KOPT-K1 (cell line): ENCODE measurements around the gene RARB.

Experiments used
- H3K27ac ChIP-seq: fragments of 200-600 bp; sonication (generic); 2 replicates; pipeline ENCODE4 v1.5.1; 2016; ENCODE audit warnings: antibody characterized with exemption, mild to moderate bottlenecking, low read depth, low read length; ENCODE audit not compliant: poor library complexity, severe bottlenecking
- H3K36me3 ChIP-seq: fragments of 200-600 bp; sonication (generic); 2 replicates; pipeline ENCODE4 v1.5.1; 2017; ENCODE audit warnings: antibody characterized with exemption, mild to moderate bottlenecking, low read length, moderate library complexity; ENCODE audit not compliant: insufficient read depth
- H3K9me3 ChIP-seq: fragments of 200-600 bp; sonication (generic); 2 replicates; pipeline ENCODE4 v1.5.1; 2017; ENCODE audit warnings: antibody characterized with exemption, low read length, mild to moderate bottlenecking; ENCODE audit not compliant: insufficient read depth, poor library complexity, severe bottlenecking

RARB gene

DNA sequence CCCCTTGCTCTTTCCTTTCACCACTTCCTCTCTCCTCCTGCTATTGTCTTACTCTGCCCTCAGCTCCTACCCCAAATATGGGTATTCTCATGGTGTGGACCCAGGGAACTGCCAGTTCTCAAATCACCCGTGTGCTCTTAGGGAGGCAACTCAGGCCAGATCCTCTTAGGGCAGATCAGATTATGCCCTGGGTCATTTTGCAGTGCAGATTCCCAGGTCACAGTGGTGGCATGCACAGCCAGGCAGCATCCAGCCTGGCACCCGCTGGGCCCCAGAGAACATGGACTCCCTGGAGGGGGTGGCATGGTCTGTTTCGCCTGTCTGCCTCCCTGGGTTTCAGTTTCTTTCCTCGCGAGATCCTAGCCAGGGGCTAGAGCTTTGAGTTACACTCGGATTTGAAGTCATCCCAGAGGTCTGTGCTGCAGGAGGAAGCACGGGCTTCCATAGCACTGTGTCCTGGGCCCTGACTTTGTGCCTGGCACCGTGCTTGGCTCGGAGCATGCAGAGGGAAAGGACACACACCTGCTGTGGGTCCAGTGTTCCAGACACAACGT lies 140.5 kb downstream of the RARB start:
- Histone ChIP-seq H3K27ac (no peak overlapping the region), H3K36me3 (no peaks in the 10 kb centered on the region), H3K9me3 (no peaks in the 10 kb centered on the region)

DNA sequence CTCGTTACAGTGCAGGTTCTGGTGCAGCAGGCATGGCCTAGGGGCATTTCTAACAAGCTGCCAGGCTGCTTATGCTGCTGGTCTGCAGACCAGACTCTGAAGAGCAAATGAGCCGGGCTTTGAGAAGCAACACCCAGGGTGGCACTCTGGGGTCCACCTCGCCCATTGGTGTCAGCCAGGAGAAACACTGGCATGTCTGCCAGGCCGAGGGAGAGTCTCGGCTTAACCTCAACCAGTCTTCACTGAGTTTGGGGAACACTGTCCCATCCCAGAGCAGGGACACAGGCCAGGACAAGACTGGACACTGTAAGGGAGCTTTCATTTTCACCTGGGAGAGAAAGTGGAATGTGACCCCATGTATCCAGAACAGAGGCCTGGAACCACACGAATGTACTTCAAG lies 143.2 kb downstream of the RARB start:
- Histone ChIP-seq H3K9me3 (no peaks in the 10 kb centered on the region), H3K36me3 (no peaks in the 10 kb centered on the region), H3K27ac (no peak overlapping the region)

GRCh38 chr3:25572336-25572735 lies 144.3 kb downstream of the RARB start:
- no peaks in the 10 kb centered on the region for H3K36me3 ChIP-seq
- H3K9me3 ChIP-seq, result no peaks in the 10 kb centered on the region
- no peak overlapping the region for H3K27ac ChIP-seq

DNA sequence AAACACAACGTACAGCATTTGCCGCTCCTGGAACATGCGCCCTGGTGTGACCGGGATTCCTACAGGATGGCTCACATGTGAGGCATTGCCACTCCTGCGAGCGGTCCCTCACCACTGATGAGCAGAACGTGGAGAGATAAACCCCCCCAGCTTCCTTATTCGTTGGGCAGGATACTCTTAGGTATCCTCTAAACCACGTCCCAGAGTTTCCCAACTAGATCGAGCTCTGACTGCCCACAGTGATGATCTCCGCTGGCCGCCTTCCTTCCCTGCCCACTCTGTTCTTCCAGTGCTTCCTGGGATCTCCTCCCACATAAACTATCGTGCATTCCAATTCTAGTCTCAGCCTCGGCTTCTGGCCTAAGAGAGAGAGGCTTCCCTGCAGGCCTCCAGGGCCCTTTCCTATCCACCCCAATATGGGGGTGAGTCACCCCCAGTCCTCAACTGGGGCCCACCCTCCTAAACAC lies 144.9 kb downstream of the RARB start:
- Histone ChIP-seq H3K36me3 (no peaks in the 10 kb centered on the region), H3K9me3 (no peaks in the 10 kb centered on the region), H3K27ac (no peak overlapping the region)

DNA sequence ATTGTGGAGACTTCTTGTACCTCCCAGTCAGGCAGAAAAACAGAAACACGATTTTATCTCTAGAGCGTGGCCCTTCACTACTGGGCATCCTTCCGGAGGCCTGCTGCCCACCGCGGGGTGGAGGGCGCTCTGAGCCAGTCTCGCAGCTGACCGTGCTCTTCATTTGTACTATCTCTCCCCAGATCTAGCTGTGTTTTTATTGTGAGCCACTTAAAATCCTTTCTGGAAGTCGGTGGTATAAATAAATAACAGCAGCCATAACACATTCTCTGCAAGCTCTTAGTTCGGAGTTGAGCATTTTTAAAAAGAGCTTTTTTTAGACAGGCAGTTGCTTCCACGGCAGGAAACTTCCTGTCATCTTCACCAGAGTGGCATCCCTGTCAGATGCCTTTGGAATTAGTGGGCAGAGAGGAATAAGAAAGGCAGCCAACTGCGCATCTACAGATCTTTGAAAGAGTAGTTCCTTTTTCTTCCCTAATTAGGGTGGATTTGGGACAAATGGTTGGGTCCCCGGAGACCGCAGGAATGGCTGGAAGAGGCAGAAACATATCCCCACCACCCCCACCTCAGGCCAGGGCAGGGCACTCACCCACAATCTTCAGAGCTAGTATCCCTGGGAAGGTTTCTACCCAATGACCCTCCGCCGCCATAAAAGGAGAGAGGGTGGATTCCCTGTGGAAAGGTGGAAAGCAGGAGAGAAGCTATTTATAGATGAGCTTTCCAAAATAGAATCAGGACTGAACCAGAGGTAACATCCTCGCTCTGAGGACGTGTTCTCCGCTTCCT lies 145.5 kb downstream of the RARB start:
- Histone ChIP-seq H3K27ac (no peak overlapping the region), H3K9me3 (no peaks in the 10 kb centered on the region), H3K36me3 (no peaks in the 10 kb centered on the region)

DNA sequence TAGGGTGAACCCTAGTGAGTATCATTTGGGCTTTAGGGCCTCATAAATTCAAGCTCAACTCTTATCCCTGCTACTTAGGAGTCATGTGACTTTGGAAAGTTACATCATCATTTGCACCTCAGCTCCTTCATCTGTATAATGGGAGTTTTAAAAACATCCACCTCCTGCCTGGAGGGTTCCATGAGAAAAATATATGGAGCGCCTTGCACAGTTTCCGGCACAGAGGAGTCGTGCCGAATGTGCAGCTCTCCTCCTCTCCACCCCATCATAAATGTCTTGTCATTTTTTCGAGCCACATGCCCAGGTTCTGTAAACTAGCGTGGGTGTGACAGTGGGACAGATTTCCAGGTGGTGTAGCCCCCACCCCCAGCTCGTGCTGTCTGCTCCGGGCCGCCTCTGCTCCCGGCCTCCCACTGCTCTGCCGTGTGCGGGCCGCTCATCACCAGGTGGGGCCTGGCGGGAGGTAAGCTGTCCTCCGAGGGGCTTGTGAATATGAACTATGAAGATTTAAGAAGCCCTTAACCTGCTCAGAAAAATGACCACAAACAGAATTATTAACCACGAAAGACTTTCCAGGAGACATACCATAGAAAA lies 146.2 kb downstream of the RARB start:
- Histone ChIP-seq H3K36me3 (no peaks in the 10 kb centered on the region), H3K27ac (no peak overlapping the region), H3K9me3 (no peaks in the 10 kb centered on the region)

DNA sequence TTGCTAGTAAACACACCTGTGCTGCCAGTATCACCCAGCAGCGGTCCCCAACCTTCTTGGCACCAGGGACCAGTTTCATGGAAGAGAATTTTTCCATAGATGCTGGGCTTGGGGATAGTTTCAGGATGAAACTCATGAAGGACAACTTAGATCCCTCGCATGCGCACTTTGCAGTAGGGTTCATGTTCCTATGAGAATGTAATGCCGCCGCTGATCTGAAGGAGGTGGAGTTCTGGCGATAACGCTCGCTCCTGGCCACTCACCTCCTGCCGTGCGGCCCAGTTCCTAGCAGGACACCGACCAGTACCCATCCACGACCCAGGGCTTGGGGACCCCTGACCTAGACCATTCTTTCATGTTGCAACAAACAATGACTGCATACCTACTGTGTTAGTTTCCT lies 146.9 kb downstream of the RARB start:
- no peaks in the 10 kb centered on the region for H3K9me3 ChIP-seq
- H3K27ac ChIP-seq, result no peak overlapping the region
- no peaks in the 10 kb centered on the region for H3K36me3 ChIP-seq

GRCh38 chr3:25576146-25576545 lies 148.1 kb downstream of the RARB start:
- Histone ChIP-seq H3K36me3 (no peaks in the 10 kb centered on the region), H3K27ac (no peak overlapping the region), H3K9me3 (no peaks in the 10 kb centered on the region)

GRCh38 chr3:25576831-25577454 lies 148.9 kb downstream of the RARB start:
- H3K9me3 ChIP-seq, result no peaks in the 10 kb centered on the region
- no peak overlapping the region for H3K27ac ChIP-seq
- no peaks in the 10 kb centered on the region for H3K36me3 ChIP-seq

- Histone ChIP-seq H3K9me3 (no peaks in the 10 kb centered on the region), H3K36me3 (no peaks in the 10 kb centered on the region), H3K27ac (no peak overlapping the region)
Measured at GRCh38 chr3:25578059-25578458, 150.0 kb downstream of the RARB start.

- no peak overlapping the region for H3K27ac ChIP-seq
- H3K36me3 ChIP-seq, result no peaks in the 10 kb centered on the region
Measured at GRCh38 chr3:25580534-25580933, 152.5 kb downstream of the RARB start.

DNA sequence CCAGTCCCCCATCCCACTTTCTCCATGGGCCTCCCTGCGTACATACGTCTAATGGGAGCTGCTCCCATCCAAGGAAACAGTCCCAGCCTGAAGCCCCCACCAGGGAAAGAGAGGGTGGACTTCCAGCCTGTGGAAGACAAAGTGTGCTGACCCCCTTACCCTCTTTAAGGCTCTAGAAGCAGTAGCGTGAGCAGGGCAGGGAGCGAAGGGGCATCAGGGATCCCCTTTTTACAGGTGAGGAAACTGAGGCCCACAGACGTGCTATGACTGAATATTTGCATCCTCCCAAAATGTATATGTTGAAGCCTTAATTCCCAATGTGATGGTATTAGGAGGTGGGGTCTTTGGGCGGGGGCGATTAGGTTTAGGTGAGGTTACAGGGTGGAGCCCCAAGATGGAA lies 153.3 kb downstream of the RARB start:
- H3K9me3 ChIP-seq, result no peaks in the 10 kb centered on the region
- no peak overlapping the region for H3K27ac ChIP-seq
- H3K36me3 ChIP-seq, result no peaks in the 10 kb centered on the region

More at GRCh38 chr3:25580534-25580933, 152.5 kb downstream of the RARB start:
- no peaks in the 10 kb centered on the region for H3K9me3 ChIP-seq

DNA sequence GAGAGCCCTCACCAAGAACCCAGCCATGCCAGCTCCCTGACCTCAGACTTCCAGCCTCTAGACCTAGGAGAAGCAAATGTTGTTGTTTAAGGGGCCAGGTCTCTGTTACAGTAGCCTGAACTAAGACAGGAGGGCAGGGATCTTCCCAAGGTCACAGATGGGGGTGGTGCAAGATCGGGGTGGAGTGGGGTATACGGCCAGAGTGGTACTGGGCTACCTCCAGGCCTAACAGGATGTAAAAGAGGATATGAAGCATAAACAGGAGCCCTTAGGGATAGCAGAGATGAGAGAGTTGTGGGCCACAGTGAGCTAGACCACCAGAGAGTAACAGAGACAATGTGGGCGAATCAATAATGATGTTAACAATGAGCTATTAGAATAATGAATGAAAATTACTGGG lies 153.8 kb downstream of the RARB start:
- H3K36me3 ChIP-seq, result no peaks in the 10 kb centered on the region
- H3K27ac ChIP-seq, result no peak overlapping the region
- H3K9me3 ChIP-seq, result no peaks in the 10 kb centered on the region

GRCh38 chr3:25582242-25582641 lies 154.2 kb downstream of the RARB start:
- no peaks in the 10 kb centered on the region for H3K9me3 ChIP-seq
- no peaks in the 10 kb centered on the region for H3K36me3 ChIP-seq
- no peak overlapping the region for H3K27ac ChIP-seq

- Histone ChIP-seq H3K36me3 (no peaks in the 10 kb centered on the region), H3K27ac (no peak overlapping the region), H3K9me3 (no peaks in the 10 kb centered on the region)
Measured at GRCh38 chr3:25583343-25583742, 155.3 kb downstream of the RARB start.
